H1 (cell line): ENCODE measurements around the gene C5orf24. TPM values are rescaled to one million over a fixed set of nuclear protein-coding genes. Genes with fewer than 3 reads are reported as not detected.

Source experiments
- CTCF ChIA-PET: fragments of 300-600 bp; sonication (Branson Sonifier 250); formaldehyde crosslinking; loops from one replicate; lab custom pipeline; 2021; ENCODE audit not compliant: partially characterized antibody; lab: Charles Lee
- POLR2A ChIA-PET: fragments of 300-600 bp; sonication (Branson Sonifier 250); formaldehyde crosslinking; loops from one replicate; lab custom pipeline; 2021; ENCODE audit warnings: inconsistent platforms; ENCODE audit not compliant: partially characterized antibody; lab: Charles Lee
- DNase-seq, 2 experiments: peaks; one replicate each; pipeline versions ENCODE4 v3.0.0 to v3.0.0-alpha.2; 2010 to 2022; ENCODE audit warnings: low spot score in 2 of 2, low read depth in 1 of 2, mixed read lengths in 1 of 2
- FAIRE-seq: peaks from 2 replicates; lab custom pipeline; 2011; peaks lifted over from hg19 to GRCh38; lab: Jason Lieb, UNC
- H2AFZ ChIP-seq: 2 replicates; pipeline ENCODE4 v1.8.1; 2012; ENCODE audit warnings: low read length, inconsistent platforms
- H2AK5ac ChIP-seq: 2 replicates; pipeline ENCODE4 v1.6.1; 2013; ENCODE audit warnings: low read depth, low read length
- H2BK120ac ChIP-seq: replicated peaks from 2 replicates; pipeline ENCODE3; 2013; ENCODE audit warnings: low read depth, low read length, inconsistent platforms
- H2BK12ac ChIP-seq: 2 replicates; pipeline ENCODE4 v1.6.1; 2013; ENCODE audit warnings: low read depth, low read length
- H2BK15ac ChIP-seq: 2 replicates; pipeline ENCODE4 v1.6.1; 2013; ENCODE audit warnings: low read length
- H2BK20ac ChIP-seq: 2 replicates; pipeline ENCODE4 v1.6.1; 2013; ENCODE audit warnings: low read length
- H2BK5ac ChIP-seq: 2 replicates; pipeline ENCODE4 v1.6.1; 2013; ENCODE audit warnings: low read depth, low read length
- H3K14ac ChIP-seq: 2 replicates; pipeline ENCODE4 v1.6.1; 2013; ENCODE audit warnings: inconsistent platforms; ENCODE audit not compliant: insufficient read length
- H3K18ac ChIP-seq: 2 replicates; pipeline ENCODE4 v1.6.1; 2013; ENCODE audit warnings: low read length; ENCODE audit errors: extremely low read depth
- H3K23ac ChIP-seq: 2 replicates; pipeline ENCODE4 v1.6.1; 2013; ENCODE audit warnings: inconsistent platforms; ENCODE audit not compliant: insufficient read length
- H3K23me2 ChIP-seq: 2 replicates; pipeline ENCODE4 v1.6.1; 2013; ENCODE audit warnings: low read depth, low read length
- H3K27ac ChIP-seq: 2 replicates; pipeline ENCODE4 v1.6.1; 2011; ENCODE audit warnings: low read depth, low read length, inconsistent platforms
- H3K27me3 ChIP-seq, 4 experiments: replicated peaks in 1 of 4; 1 replicate in 1 of 4; 2 replicates in 3 of 4; pipeline versions ENCODE4 v1.6.1 to v1.8.1; 2011 to 2013; ENCODE audit warnings: low read length in 3 of 4, mild to moderate bottlenecking in 3 of 4, inconsistent platforms in 2 of 4, mixed read lengths in 2 of 4, moderate library complexity in 1 of 4; ENCODE audit not compliant: control insufficient read depth in 3 of 4, insufficient read depth in 3 of 4; ENCODE audit errors: extremely low read depth in 1 of 4
- H3K36me3 ChIP-seq, 4 experiments: 2 replicates each; pipeline versions ENCODE4 v1.6.1 to v1.8.1; 2011 to 2013; ENCODE audit warnings: mild to moderate bottlenecking in 4 of 4, low read length in 3 of 4, moderate library complexity in 2 of 4, control low read depth in 1 of 4, inconsistent platforms in 1 of 4; ENCODE audit not compliant: insufficient read depth in 4 of 4, control insufficient read depth in 2 of 4
- H3K4ac ChIP-seq: replicated peaks from 2 replicates; pipeline ENCODE3; 2013; ENCODE audit warnings: low read length, low read depth, mixed read lengths, inconsistent platforms; ENCODE audit not compliant: insufficient read length
- H3K4me1 ChIP-seq, 4 experiments: replicated peaks in 1 of 4; 1 replicate in 1 of 4; 2 replicates in 3 of 4; pipeline versions ENCODE4 v1.6.1 to v1.8.1; 2011 to 2013; ENCODE audit warnings: low read length in 3 of 4, inconsistent platforms in 2 of 4, mixed read lengths in 1 of 4; ENCODE audit not compliant: insufficient read depth in 4 of 4, control insufficient read depth in 3 of 4
- H3K4me2 ChIP-seq, 2 experiments: 2 replicates each; pipeline versions ENCODE4 v1.6.1 to v1.8.1; 2011 to 2013; ENCODE audit warnings: low read depth in 2 of 2, low read length in 2 of 2, control low read depth in 1 of 2, inconsistent platforms in 1 of 2, mild to moderate bottlenecking in 1 of 2; ENCODE audit not compliant: insufficient read depth in 1 of 2
- H3K4me3 ChIP-seq, 4 experiments: fragments of 200-600, 300-600 bp in 1 of 4; sonication (generic), shearing (Covaris generic), sonication (Bioruptor Twin) in 1 of 4; 2 replicates each; pipeline versions ENCODE4 v1.5.1 to v1.8.1; 2011 to 2016; ENCODE audit warnings: low read length in 4 of 4, low read depth in 3 of 4, control low read depth in 2 of 4, inconsistent platforms in 2 of 4, mild to moderate bottlenecking in 2 of 4, mixed read lengths in 1 of 4, moderate library complexity in 1 of 4; ENCODE audit not compliant: insufficient read depth in 2 of 4; ENCODE audit errors: extremely low read depth in 1 of 4
- H3K56ac ChIP-seq: replicated peaks from 2 replicates; pipeline ENCODE3; 2013; ENCODE audit warnings: low read depth, mild to moderate bottlenecking, mixed read lengths, low read length, inconsistent platforms; ENCODE audit not compliant: insufficient read length
- H3K79me1 ChIP-seq: 2 replicates; pipeline ENCODE4 v1.6.1; 2013; ENCODE audit warnings: low read depth, low read length, control low read depth
- H3K79me2 ChIP-seq, 2 experiments: 2 replicates each; pipeline versions ENCODE4 v1.6.1 to v1.8.1; 2012 to 2013; ENCODE audit warnings: low read length in 2 of 2, mild to moderate bottlenecking in 2 of 2, inconsistent platforms in 1 of 2; ENCODE audit not compliant: insufficient read depth in 2 of 2, control insufficient read depth in 1 of 2
- H3K9ac ChIP-seq, 4 experiments: replicated peaks in 1 of 4; 1 replicate in 1 of 4; 2 replicates in 3 of 4; pipeline versions ENCODE4 v1.6.1 to v1.8.1; 2011 to 2013; ENCODE audit warnings: low read depth in 3 of 4, low read length in 3 of 4, control low read depth in 2 of 4, mild to moderate bottlenecking in 2 of 4, moderate library complexity in 2 of 4, inconsistent platforms in 1 of 4; ENCODE audit errors: extremely low read depth in 1 of 4
- H3K9me3 ChIP-seq, 2 experiments: 2 replicates each; pipeline versions ENCODE4 v1.6.1 to v1.8.1; 2012 to 2013; ENCODE audit warnings: mild to moderate bottlenecking in 2 of 2, moderate library complexity in 2 of 2, control low read depth in 1 of 2, inconsistent platforms in 1 of 2, low read depth in 1 of 2, low read length in 1 of 2, mixed read lengths in 1 of 2; ENCODE audit not compliant: insufficient read depth in 2 of 2
- H4K20me1 ChIP-seq, 2 experiments: replicated peaks in 1 of 2; 2 replicates each; pipeline versions ENCODE3 to v1.8.1; 2011 to 2013; ENCODE audit warnings: inconsistent platforms in 2 of 2, low read length in 2 of 2, mild to moderate bottlenecking in 1 of 2; ENCODE audit not compliant: insufficient read depth in 2 of 2, control insufficient read depth in 1 of 2
- H4K5ac ChIP-seq: 2 replicates; pipeline ENCODE4 v1.6.1; 2013; ENCODE audit warnings: low read length, low read depth, mixed read lengths, inconsistent platforms; ENCODE audit not compliant: insufficient read length
- H4K8ac ChIP-seq: 2 replicates; pipeline ENCODE4 v1.8.0; 2013; ENCODE audit warnings: mild to moderate bottlenecking, moderate library complexity, low read length, inconsistent platforms; ENCODE audit not compliant: insufficient read depth; ENCODE audit errors: extremely low read depth
- H4K91ac ChIP-seq: replicated peaks from 2 replicates; pipeline ENCODE3; 2013; ENCODE audit warnings: low read length, mixed read lengths, inconsistent platforms; ENCODE audit not compliant: insufficient read length
- ASH2L ChIP-seq: fragments of 200-600, 300-600 bp; sonication (generic); IDR thresholded peaks from one replicate; pipeline ENCODE4 v1.7.1; 2017; ENCODE audit warnings: low read length
- EP300 ChIP-seq, 2 experiments: IDR thresholded peaks; 1 replicate in 1 of 2; 2 replicates in 1 of 2; pipeline ENCODE4 v1.6.1; 2011 to 2012; ENCODE audit warnings: low read depth in 2 of 2, low read length in 2 of 2, mild to moderate bottlenecking in 2 of 2, borderline replicate concordance in 1 of 2, inconsistent platforms in 1 of 2, moderate library complexity in 1 of 2
- FOSL1 ChIP-seq: IDR thresholded peaks from 2 replicates; pipeline ENCODE4 v1.6.1; 2011; ENCODE audit warnings: mild to moderate bottlenecking, low read depth, low read length, moderate library complexity; ENCODE audit not compliant: insufficient read depth
- HDAC2 ChIP-seq, 2 experiments: fragments of 300-600 bp in 1 of 2; sonication (generic) in 1 of 2; IDR thresholded peaks; 2 replicates each; pipeline ENCODE4 v1.6.1; 2011 to 2012; ENCODE audit warnings: low read depth in 2 of 2, low read length in 2 of 2, mild to moderate bottlenecking in 2 of 2, moderate library complexity in 2 of 2, borderline replicate concordance in 1 of 2, inconsistent platforms in 1 of 2
- KDM1A ChIP-seq: fragments of 200-600, 300-600 bp; sonication (generic); IDR thresholded peaks from 2 replicates; pipeline ENCODE4 v1.7.1; 2016; ENCODE audit warnings: mild to moderate bottlenecking, low read length, borderline replicate concordance
- POLR2A ChIP-seq, 2 experiments: IDR thresholded peaks; 1 replicate in 1 of 2; 2 replicates in 1 of 2; pipeline ENCODE4 v1.6.1; 2011; ENCODE audit warnings: low read depth in 2 of 2, low read length in 2 of 2, mild to moderate bottlenecking in 2 of 2; ENCODE audit errors: control extremely low read depth in 1 of 2
- RFX5 ChIP-seq: IDR thresholded peaks from 2 replicates; pipeline ENCODE4 v1.6.1; 2011; ENCODE audit warnings: low read depth, low read length, improper control_type of control experiment, borderline replicate concordance
- SAP30 ChIP-seq: fragments of 300-600 bp; sonication (generic); IDR thresholded peaks from 2 replicates; pipeline ENCODE4 v1.7.1; 2012; ENCODE audit warnings: low read length, moderate library complexity, mild to moderate bottlenecking, inconsistent platforms; ENCODE audit not compliant: insufficient read depth, insufficient replicate concordance
- SP4 ChIP-seq: IDR thresholded peaks from 2 replicates; pipeline ENCODE4 v1.6.1; 2012; ENCODE audit warnings: low read length, inconsistent platforms
- TAF7 ChIP-seq: optimal IDR thresholded peaks from 2 replicates; pipeline ENCODE3; 2011; ENCODE audit warnings: low read depth, mild to moderate bottlenecking, inconsistent platforms, low read length, moderate library complexity, borderline replicate concordance
- TBP ChIP-seq: IDR thresholded peaks from 2 replicates; pipeline ENCODE4 v1.6.1; 2011; ENCODE audit warnings: low read depth, low read length, improper control_type of control experiment
- YY1 ChIP-seq: IDR thresholded peaks from 2 replicates; pipeline ENCODE4 v1.6.1; 2011; ENCODE audit warnings: low read depth, mild to moderate bottlenecking, low read length
- ZNF274 ChIP-seq: IDR thresholded peaks from 2 replicates; pipeline ENCODE4 v1.7.0; 2012; ENCODE audit warnings: low read length, borderline replicate concordance; ENCODE audit errors: extremely low read depth
- WGBS, 2 experiments: shearing (Covaris generic) in 1 of 2; methylation state at CpG; one replicate each; pipeline versions ENCODE4 v1.1.6 to v1.1.7; 2013 to 2015; ENCODE audit warnings: low lambda C conversion rate in 2 of 2, mixed read lengths in 2 of 2, inconsistent platforms in 1 of 2, low coverage in 1 of 2, missing lambda C conversion rate in 1 of 2; ENCODE audit not compliant: insufficient replicate concordance in 2 of 2, insufficient coverage in 1 of 2, insufficient read length in 1 of 2; ENCODE audit errors: extremely low coverage in 1 of 2, missing lambda C conversion rate in 1 of 2; 5-methylcytosine and 5-hydroxymethylcytosine counted together
- polyA plus RNA-seq, 7 experiments: library from polyadenylated mRNA; depleted of rRNA in 3 of 7; stranded (reverse) in 5 of 7; unstranded in 2 of 7; fragments of >200 nt in 5 of 7; fragments of 200-250 nt in 2 of 7; gene quantifications; 1 replicate in 5 of 7; 2 replicates in 1 of 7; 4 replicates in 1 of 7; pipeline versions ENCODE4 v1.2.1 to v1.2.3, GENCODE V29; 2011 to 2013; ENCODE audit warnings: missing spikeins in 2 of 7, mixed read lengths in 2 of 7
- total RNA-seq: library from RNA; stranded (reverse); fragmentation: NEBNext Ultra II Directional; extraction: Animal tissue kit (Norgen Biotek cat#: 25700); gene quantifications from 2 replicates; pipeline ENCODE4 v1.2.1, GENCODE V29; 2021

C5orf24 gene
- total and polyA plus RNA-seq, 2 of the 8 experiments (the other 6 are each of a cell fraction or from before 2014, with no cell fraction given) = 11.1 to 20.2 TPM

GRCh38 chr5:134864707-134865106, 18.9 kb downstream of the C5orf24 start:
- Histone ChIP-seq H3K9me3 (no peaks in the 10 kb centered on the region), H3K23me2 (no peaks in the 10 kb centered on the region), H3K4me2 (no peak overlapping the region), H3K79me1 (no peaks in the 10 kb centered on the region), H3K27me3 (no peaks in the 10 kb centered on the region), H3K4ac (no peak overlapping the region), H4K20me1 (no peaks in the 10 kb centered on the region), H3K4me3 (no peak overlapping the region), H2AK5ac (no peak overlapping the region), H4K8ac (no peak overlapping the region), H4K91ac (no peak overlapping the region), H3K79me2 (no peaks in the 10 kb centered on the region), H2BK5ac (no peak overlapping the region), H3K36me3 (no peaks in the 10 kb centered on the region; a peak in 1 of 8 replicates), H2BK120ac (no peak overlapping the region), H3K56ac (no peak overlapping the region), H3K23ac (no peak overlapping the region), H2BK20ac (no peak overlapping the region), H3K27ac (no peak overlapping the region), H2AFZ (no peak overlapping the region), H4K5ac (no peak overlapping the region), H2BK12ac (no peak overlapping the region), H3K9ac (no peak overlapping the region), H3K4me1 (no peaks in the 10 kb centered on the region), H3K18ac (no peak overlapping the region), H2BK15ac (no peak overlapping the region), H3K14ac (no peak overlapping the region)
- ChIA-PET CTCF (interaction anchor here (1.0 to 3.1 kb wide), 3 partner anchors 9 to 40 kb away, joined by 3 to 14 read pairs (median 4); partner anchors contain the start of genes PCBD2 and TXNDC15), POLR2A (interaction anchor here (1.6 to 3.9 kb wide), 4 partner anchors 8 to 40 kb away, joined by 4 to 13 read pairs (median 6); partner anchors contain the start of gene PCBD2)
- no peak for FAIRE-seq
- 96% methylated on average over 2 of the region's 2 CpGs; no CpG with 5 or more reads in 1 of the 2 experiments for WGBS, 2 experiments
- no peak for TF ChIP-seq KDM1A
- no peak for TF ChIP-seq TBP
- no peak for TF ChIP-seq TAF7
- no peak for TF ChIP-seq ASH2L
- TF ChIP-seq ZNF274 = no peak
- no peak for TF ChIP-seq EP300 (IDR thresholded peaks at IDR 0.05; ENCODE audit: borderline replicate concordance in 1 of 2, low read depth in 2 of 2, low read length in 2 of 2)
- TF ChIP-seq YY1 = no peak
- TF ChIP-seq RFX5 = no peak
- no peak for TF ChIP-seq SAP30
- TF ChIP-seq HDAC2 (IDR thresholded peaks at IDR 0.05; ENCODE audit: borderline replicate concordance in 1 of 2, low read depth in 2 of 2, low read length in 2 of 2) = no peak
- no peak for TF ChIP-seq SP4
- no peak for TF ChIP-seq FOSL1
- no peak for TF ChIP-seq POLR2A (IDR thresholded peaks at IDR 0.05; ENCODE audit: control extremely low read depth in 1 of 2, low read depth in 2 of 2, low read length in 2 of 2)
- no peak for DNase-seq
